ENCODE data around the gene PLA2G2F.

Gene PLA2G2F

DNA sequence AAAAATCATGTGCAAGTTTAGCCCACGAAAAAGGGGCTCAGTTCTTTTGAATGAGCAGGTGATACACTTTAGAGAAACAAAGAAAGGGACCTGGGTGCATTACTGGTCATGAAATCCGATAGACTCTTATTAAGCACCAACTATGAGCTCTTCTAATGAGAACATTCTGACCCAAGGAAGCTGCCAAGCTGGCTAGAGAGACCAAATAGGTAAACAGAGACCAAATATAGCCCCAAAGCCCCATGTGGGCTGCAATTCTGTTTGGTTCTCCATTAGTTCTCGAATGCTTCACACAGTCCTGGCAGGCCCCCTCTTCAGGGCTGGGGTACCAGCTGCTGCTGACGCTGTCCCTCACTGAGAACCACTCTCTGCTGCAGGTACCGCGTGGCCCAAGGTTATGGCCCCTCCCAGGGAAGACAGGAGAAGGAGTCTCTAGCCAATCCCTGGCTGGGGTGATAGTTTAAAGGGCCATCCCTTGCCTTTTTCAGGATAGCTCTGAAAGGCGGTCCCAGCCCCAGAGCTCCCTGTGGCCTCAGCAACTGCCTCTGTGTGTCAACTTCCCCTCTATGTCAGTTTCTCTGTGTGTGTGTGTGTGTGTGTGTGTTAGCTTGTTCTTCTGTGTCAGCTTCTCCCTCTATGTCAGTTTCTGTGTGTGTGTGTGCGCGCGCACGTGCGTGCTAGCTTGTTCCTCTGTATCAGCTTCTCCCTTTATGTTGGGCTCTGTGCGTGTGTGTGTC lies 39.7 kb downstream of the PLA2G2F start:
- no peak overlapping the region for H3K4me3 ChIP-seq (ENCODE audit: control insufficient read depth, low read depth, low read length)
- no peak for DNase-seq (ENCODE audit: low read depth)
- TF ChIP-seq, protein P1, sequence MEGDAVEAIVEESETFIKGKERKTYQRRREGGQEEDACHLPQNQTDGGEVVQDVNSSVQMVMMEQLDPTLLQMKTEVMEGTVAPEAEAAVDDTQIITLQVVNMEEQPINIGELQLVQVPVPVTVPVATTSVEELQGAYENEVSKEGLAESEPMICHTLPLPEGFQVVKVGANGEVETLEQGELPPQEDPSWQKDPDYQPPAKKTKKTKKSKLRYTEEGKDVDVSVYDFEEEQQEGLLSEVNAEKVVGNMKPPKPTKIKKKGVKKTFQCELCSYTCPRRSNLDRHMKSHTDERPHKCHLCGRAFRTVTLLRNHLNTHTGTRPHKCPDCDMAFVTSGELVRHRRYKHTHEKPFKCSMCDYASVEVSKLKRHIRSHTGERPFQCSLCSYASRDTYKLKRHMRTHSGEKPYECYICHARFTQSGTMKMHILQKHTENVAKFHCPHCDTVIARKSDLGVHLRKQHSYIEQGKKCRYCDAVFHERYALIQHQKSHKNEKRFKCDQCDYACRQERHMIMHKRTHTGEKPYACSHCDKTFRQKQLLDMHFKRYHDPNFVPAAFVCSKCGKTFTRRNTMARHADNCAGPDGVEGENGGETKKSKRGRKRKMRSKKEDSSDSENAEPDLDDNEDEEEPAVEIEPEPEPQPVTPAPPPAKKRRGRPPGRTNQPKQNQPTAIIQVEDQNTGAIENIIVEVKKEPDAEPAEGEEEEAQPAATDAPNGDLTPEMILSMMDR (IDR thresholded peaks at IDR 0.05; ENCODE audit: control insufficient read depth, insufficient read depth, low read depth, low read length, missing control alignments) = no peak

DNA sequence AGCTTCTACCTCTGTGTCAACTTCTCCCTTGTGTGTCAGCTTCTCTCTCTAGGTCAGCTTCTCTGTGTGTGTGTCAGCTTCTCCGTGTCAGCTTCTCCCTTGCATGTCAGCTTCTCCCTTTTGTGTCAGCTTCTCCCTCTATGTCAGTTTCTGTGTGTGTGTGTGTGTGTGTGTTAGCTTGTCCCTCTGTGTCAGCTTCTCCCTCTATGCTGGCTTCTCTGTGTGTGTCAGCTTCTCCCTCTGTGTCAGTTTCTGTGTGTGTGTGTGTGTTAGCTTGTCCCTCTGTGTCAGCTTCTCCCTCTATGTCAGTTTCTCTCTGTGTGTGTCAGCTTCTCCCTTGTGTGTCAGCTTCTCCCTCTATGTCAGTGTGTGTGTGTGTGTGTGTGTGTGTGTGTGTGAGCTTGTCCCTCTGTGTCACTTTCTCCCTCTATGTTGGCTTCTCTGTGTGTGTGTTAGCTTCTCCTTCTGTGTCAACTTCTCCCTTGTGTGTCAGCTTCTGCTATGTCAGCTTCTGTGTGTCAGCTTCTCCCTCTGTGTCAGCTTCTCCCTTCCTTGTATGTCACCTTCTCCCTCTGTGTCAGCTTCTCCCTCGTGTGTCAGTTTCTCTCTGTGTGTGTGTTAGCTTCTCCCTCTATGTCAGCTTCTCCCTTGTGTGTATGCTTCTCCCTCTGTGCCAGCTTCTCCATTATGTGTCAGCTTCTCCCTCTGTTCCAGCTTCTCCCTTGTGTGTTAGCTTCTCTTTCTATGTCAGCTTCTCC lies 40.4 kb downstream of the PLA2G2F start:
- TF ChIP-seq, protein P1 (IDR thresholded peaks at IDR 0.05; ENCODE audit: control insufficient read depth, insufficient read depth, low read depth, low read length, missing control alignments) = no peak
- H3K4me3 ChIP-seq (ENCODE audit: control insufficient read depth, low read depth, low read length) = no peak overlapping the region
- DNase-seq (ENCODE audit: low read depth) = no peak

DNA sequence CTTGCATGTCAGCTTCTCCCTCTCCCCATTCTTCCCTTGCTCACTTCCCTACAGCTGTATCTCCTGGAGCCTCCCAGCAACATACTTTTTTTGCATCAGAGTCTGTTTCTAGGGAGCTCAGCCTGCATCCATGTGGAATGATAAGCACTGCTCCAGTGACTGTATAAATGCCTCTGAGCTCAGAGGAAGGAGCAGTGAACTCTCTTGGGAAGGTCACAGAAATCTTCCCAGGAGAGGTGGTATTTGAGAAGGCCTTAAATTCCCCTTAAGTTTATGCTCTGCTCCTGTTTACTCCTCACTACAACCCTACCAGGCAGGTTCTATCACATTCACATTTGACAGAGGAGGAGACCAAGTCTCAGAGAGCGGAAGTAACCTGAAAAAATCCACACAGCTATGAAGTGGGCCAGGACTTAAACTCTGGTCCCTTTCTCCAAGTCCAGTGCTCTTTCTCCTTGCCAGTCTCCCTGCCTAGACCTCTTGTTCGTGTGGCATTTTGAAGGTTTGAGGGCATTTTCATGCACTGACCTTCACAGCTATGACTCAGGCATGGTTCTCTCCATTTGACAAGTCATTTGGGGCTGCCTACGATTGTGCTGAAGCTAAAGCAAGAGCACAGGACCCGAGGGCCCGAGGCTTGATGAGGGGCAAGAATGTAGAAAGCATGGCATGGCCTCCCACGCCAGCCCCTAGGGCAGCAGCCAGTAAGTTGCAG lies 41.2 kb downstream of the PLA2G2F start:
- TF ChIP-seq, protein P1 (IDR thresholded peaks at IDR 0.05; ENCODE audit: control insufficient read depth, insufficient read depth, low read depth, low read length, missing control alignments) = no peak
- no peak for DNase-seq (ENCODE audit: low read depth)
- H3K4me3 ChIP-seq (ENCODE audit: control insufficient read depth, low read depth, low read length) = no peak overlapping the region

DNA sequence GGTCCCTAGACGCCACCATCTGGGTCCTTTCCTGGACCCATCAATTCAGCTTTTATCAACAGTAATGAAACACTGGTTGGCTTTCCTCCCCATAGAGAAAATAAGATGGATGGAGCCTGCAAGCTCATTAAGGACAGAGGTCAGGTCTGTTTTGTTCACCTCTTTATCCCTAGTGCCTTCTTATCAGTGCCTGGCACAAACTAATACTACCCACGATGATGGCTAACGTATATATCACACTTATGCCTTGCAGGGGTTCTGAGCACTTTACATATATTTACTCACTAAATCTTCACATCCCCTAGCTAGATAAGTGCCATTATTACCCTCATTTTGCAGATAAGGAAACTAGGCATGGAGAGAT lies 41.7 kb downstream of the PLA2G2F start:
- no peak overlapping the region for H3K4me3 ChIP-seq (ENCODE audit: control insufficient read depth, low read depth, low read length)
- TF ChIP-seq, protein P1 (IDR thresholded peaks at IDR 0.05; ENCODE audit: control insufficient read depth, insufficient read depth, low read depth, low read length, missing control alignments) = no peak
- DNase-seq (ENCODE audit: low read depth) = no peak

DNA sequence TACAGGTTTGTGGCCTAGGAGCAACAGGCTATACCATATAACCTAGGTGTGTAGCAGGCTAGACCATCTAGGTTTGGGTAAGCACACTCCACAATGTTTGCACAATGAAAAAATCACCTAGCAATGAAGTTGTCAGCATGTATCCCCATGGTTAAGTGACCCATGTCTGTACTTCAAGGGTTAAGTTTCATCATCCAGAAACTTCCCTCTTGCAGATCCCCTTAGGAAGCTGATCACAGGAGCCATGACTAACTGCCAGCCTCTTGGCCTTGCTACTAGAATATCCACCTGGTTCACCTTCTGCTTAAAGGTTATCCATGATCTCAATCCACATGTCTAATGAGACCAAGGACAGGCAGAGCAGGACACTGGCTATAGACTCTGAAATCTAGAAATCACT lies 43.3 kb downstream of the PLA2G2F start:
- no peak for DNase-seq (ENCODE audit: low read depth)
- TF ChIP-seq, protein P1 (IDR thresholded peaks at IDR 0.05; ENCODE audit: control insufficient read depth, insufficient read depth, low read depth, low read length, missing control alignments) = no peak
- no peak overlapping the region for H3K4me3 ChIP-seq (ENCODE audit: control insufficient read depth, low read depth, low read length)

DNA sequence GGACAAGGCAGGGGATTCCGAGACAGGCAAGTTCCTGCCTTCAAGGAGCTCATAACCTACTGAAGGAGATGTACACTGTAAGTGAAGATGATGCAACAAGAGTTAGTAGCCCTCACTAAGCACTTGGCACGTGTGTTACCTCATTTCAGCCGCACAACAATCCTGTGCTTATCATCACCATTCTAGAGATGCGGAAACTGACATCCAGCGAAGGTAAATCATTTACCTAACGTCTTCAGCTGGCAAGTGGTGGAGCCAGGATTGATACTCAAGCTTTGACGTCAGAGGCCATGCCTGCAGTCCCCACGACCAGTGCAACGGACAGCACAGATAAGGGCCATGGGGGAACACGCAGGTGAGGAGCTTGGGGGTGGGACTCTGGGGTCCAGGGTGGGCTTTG lies 43.9 kb downstream of the PLA2G2F start:
- H3K4me3 ChIP-seq (ENCODE audit: control insufficient read depth, low read depth, low read length) = no peak overlapping the region
- TF ChIP-seq, protein P1 (IDR thresholded peaks at IDR 0.05; ENCODE audit: control insufficient read depth, insufficient read depth, low read depth, low read length, missing control alignments) = no peak
- DNase-seq (ENCODE audit: low read depth) = no peak

Measured in AG09309 (cell line).